MM.1S (cell line): Measurements from ENCODE around the gene UTP15.

Source experiments
- DNase-seq: peaks from one replicate; pipeline ENCODE4 v3.0.0-alpha.2; 2015
- H2AFZ ChIP-seq: fragments of 300-600 bp; sonication (generic); 2 replicates; pipeline ENCODE4 v1.6.0; 2016; ENCODE audit warnings: antibody characterized with exemption, low read length
- H3F3A ChIP-seq: fragments of 300-600 bp; sonication (generic); 2 replicates; pipeline ENCODE4 v1.6.1; 2016; ENCODE audit warnings: mild to moderate bottlenecking, antibody characterized with exemption, low read length, moderate library complexity, mixed read lengths; ENCODE audit not compliant: insufficient read depth
- H3K27ac ChIP-seq: fragments of 300-600 bp; sonication (generic); 2 replicates; pipeline ENCODE4 v1.5.1; 2016; ENCODE audit warnings: mild to moderate bottlenecking, low read length
- H3K27me3 ChIP-seq: fragments of 300-600 bp; sonication (generic); replicated peaks from 2 replicates; pipeline ENCODE4 v1.6.0; 2016; ENCODE audit warnings: low read length; ENCODE audit not compliant: insufficient read depth
- H3K36me3 ChIP-seq: fragments of 300-600 bp; sonication (generic); replicated peaks from 2 replicates; pipeline ENCODE4 v1.6.1; 2016; ENCODE audit warnings: mild to moderate bottlenecking, low read length, mixed read lengths; ENCODE audit not compliant: insufficient read depth
- H3K4me1 ChIP-seq: fragments of 300-600 bp; sonication (generic); 2 replicates; pipeline ENCODE4 v1.6.1; 2016; ENCODE audit warnings: low read length, mixed read lengths
- H3K4me2 ChIP-seq: fragments of 300-600 bp; sonication (generic); 2 replicates; pipeline ENCODE4 v1.6.0; 2016; ENCODE audit warnings: low read depth, low read length
- H3K4me3 ChIP-seq: fragments of 300-600 bp; sonication (generic); 2 replicates; pipeline ENCODE4 v1.5.1; 2016; ENCODE audit warnings: low read length, mixed read lengths
- H3K79me2 ChIP-seq: fragments of 300-600 bp; sonication (generic); 2 replicates; pipeline ENCODE4 v1.6.1; 2016; ENCODE audit warnings: mixed run types, low read length, mixed read lengths
- H3K9ac ChIP-seq: fragments of 300-600 bp; sonication (generic); 2 replicates; pipeline ENCODE4 v1.6.1; 2016; ENCODE audit warnings: low read length, mixed read lengths
- H3K9me2 ChIP-seq: fragments of 300-600 bp; sonication (generic); replicated peaks from 2 replicates; pipeline ENCODE4 v1.6.1; 2016; ENCODE audit warnings: mild to moderate bottlenecking, low read length, mixed read lengths; ENCODE audit not compliant: insufficient read depth
- H3K9me3 ChIP-seq: fragments of 300-600 bp; sonication (generic); replicated peaks from 2 replicates; pipeline ENCODE4 v1.6.1; 2016; ENCODE audit warnings: mild to moderate bottlenecking, low read length, mixed read lengths; ENCODE audit not compliant: insufficient read depth
- H4K20me1 ChIP-seq: fragments of 300-600 bp; sonication (generic); 2 replicates; pipeline ENCODE4 v1.6.1; 2016; ENCODE audit warnings: mild to moderate bottlenecking, low read length, moderate library complexity, mixed read lengths; ENCODE audit not compliant: insufficient read depth
- CTCF ChIP-seq: fragments of 300-600 bp; sonication (generic); IDR thresholded peaks from 2 replicates; pipeline ENCODE4 v1.5.1; 2016; ENCODE audit warnings: antibody characterized with exemption, low read length, mixed read lengths
- EZH2 ChIP-seq: fragments of 300-600 bp; sonication (generic); optimal IDR thresholded peaks from 2 replicates; pipeline ENCODE3; 2017; ENCODE audit warnings: low read depth, mild to moderate bottlenecking, antibody characterized with exemption, low read length, mixed read lengths
- EZH2phosphoT487 ChIP-seq: fragments of 300-600 bp; sonication (generic); IDR thresholded peaks from 2 replicates; pipeline ENCODE4 v1.6.1; 2018; ENCODE audit warnings: antibody characterized with exemption, low read length

UTP15 gene

GRCh38 chr5:73591102-73591695, 25.7 kb downstream of the UTP15 start:
- no peak overlapping the region for H2AFZ ChIP-seq
- peaks cover 17% of the 10 kb centered on the region for H3K4me1 ChIP-seq
- no peaks in the 10 kb centered on the region for H4K20me1 ChIP-seq
- H3K4me2 ChIP-seq = no peak overlapping the region
- H3F3A ChIP-seq = peaks cover 11% of the 10 kb centered on the region
- no peak overlapping the region for H3K27ac ChIP-seq
- no peaks in the 10 kb centered on the region for H3K9me2 ChIP-seq
- no peaks in the 10 kb centered on the region for H3K36me3 ChIP-seq
- TF ChIP-seq CTCF (peak; percentile 83), EZH2 (no peak), EZH2phosphoT487 (no peak)
- H3K27me3 ChIP-seq = no peaks in the 10 kb centered on the region
- DNase-seq = peak; percentile 68
- H3K9ac ChIP-seq = no peak overlapping the region
- no peaks in the 10 kb centered on the region for H3K79me2 ChIP-seq
- H3K4me3 ChIP-seq = no peak overlapping the region
- H3K9me3 ChIP-seq = no peaks in the 10 kb centered on the region

GRCh38 chr5:73591698-73592501, 26.4 kb downstream of the UTP15 start:
- H2AFZ ChIP-seq = no peak overlapping the region
- no peak overlapping the region for H3K9ac ChIP-seq
- no peaks in the 10 kb centered on the region for H3K27me3 ChIP-seq
- DNase-seq = no peak
- no peak overlapping the region for H3K4me3 ChIP-seq
- no peak overlapping the region for H3K27ac ChIP-seq
- H3K4me2 ChIP-seq = no peak overlapping the region
- TF ChIP-seq EZH2phosphoT487 = no peak
- TF ChIP-seq CTCF = no peak
- no peak for TF ChIP-seq EZH2
- no peaks in the 10 kb centered on the region for H4K20me1 ChIP-seq
- H3K9me3 ChIP-seq = no peaks in the 10 kb centered on the region
- H3F3A ChIP-seq = peaks cover 11% of the 10 kb centered on the region
- peaks cover 17% of the 10 kb centered on the region for H3K4me1 ChIP-seq
- no peaks in the 10 kb centered on the region for H3K36me3 ChIP-seq
- no peaks in the 10 kb centered on the region for H3K9me2 ChIP-seq
- no peaks in the 10 kb centered on the region for H3K79me2 ChIP-seq

GRCh38 chr5:73592551-73592950, 27.0 kb downstream of the UTP15 start:
- H3F3A ChIP-seq = peaks cover 9% of the 10 kb centered on the region
- no peaks in the 10 kb centered on the region for H4K20me1 ChIP-seq
- no peaks in the 10 kb centered on the region for H3K27me3 ChIP-seq
- H2AFZ ChIP-seq = no peak overlapping the region
- no peak overlapping the region for H3K27ac ChIP-seq
- no peak for DNase-seq
- H3K4me1 ChIP-seq = peaks cover 12% of the 10 kb centered on the region
- no peaks in the 10 kb centered on the region for H3K9me3 ChIP-seq
- no peak for TF ChIP-seq EZH2
- no peak for TF ChIP-seq CTCF
- no peak for TF ChIP-seq EZH2phosphoT487
- no peaks in the 10 kb centered on the region for H3K79me2 ChIP-seq
- no peaks in the 10 kb centered on the region for H3K9me2 ChIP-seq
- no peak overlapping the region for H3K4me3 ChIP-seq
- no peak overlapping the region for H3K9ac ChIP-seq
- no peak overlapping the region for H3K4me2 ChIP-seq
- H3K36me3 ChIP-seq = no peaks in the 10 kb centered on the region
